ENCODE results near the gene BRIP1.

GRCh38 chr17:61704935-61705449 is 158.3 kb downstream of the BRIP1 start:
- TF ChIP-seq EZH2 (IDR thresholded peaks at IDR 0.05; ENCODE audit: low read length, missing control alignments) (no peak), CTCF (conservative IDR thresholded peaks at IDR 0.05 in 1 of 2, IDR thresholded peaks at IDR 0.05 in 1 of 2; ENCODE audit: low read depth in 1 of 2, low read length in 2 of 2) (no peak)
